ENCODE measurements around the gene ATAD2B. TPM values are rescaled to one million over a fixed set of nuclear protein-coding genes. Genes with fewer than 3 reads are reported as not detected.

Gene ATAD2B
- total and polyA plus RNA-seq, 2 of the 8 experiments (the other 6 are each of a cell fraction or from before 2014, with no cell fraction given) = 3.4 to 16.1 TPM

DNA sequence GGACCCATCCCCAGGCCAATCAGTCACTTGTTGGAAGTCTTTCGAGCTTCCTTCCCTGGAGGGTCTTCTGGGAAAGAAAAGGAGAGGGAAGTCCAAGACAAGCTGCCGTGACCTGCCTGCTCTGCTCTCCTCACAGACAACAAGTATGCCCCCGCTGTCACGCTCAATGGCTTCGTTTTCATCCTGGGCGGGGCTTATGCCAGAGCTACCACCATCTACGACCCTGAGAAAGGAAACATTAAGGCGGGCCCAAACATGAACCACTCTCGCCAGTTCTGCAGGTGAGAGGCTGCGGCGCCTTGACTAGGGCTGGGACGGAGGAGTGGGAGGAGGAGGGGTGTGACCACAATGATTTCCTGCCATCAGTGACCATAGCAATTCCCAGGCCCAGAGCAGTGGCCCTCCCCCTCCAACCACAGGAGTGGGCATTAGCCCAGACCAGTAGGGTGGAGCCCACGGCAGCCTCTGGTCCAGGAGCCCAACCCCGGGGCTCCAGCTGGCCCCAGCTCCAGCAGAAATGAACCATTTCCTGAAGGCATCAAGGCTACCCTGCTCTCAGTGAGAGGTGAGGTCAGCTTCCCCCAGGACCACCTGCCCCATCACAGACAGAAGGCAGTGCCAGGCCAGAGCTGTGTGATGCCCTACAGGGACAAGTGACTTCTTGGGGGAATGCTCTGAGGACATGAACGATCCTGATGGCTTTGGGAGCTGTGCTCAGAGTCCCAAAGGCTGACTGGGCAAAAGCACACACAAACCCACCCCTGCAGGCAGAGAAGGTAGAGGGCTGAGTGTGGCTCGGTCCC, 223.1 kb downstream of the ATAD2B start (continued):
- TF ChIP-seq CBX8 (IDR thresholded peaks at IDR 0.05; ENCODE audit: borderline replicate concordance, low read depth, low read length) (no peak), ZNF274 (IDR thresholded peaks at IDR 0.05; ENCODE audit: borderline replicate concordance, extremely low read depth, low read length) (no peak)
- TF ChIP-seq, protein P1, sequence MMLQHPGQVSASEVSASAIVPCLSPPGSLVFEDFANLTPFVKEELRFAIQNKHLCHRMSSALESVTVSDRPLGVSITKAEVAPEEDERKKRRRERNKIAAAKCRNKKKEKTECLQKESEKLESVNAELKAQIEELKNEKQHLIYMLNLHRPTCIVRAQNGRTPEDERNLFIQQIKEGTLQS (IDR thresholded peaks at IDR 0.05; ENCODE audit: insufficient read depth, low read depth, low read length) = no peak

Data from H1 (cell line).